Liver (tissue), 3 donors: ENCODE results near the gene CMTM5.

ENCODE experiments used
- CTCF ChIP-seq: fragments of 150-350 bp; IDR thresholded peaks from 2 replicates; pipeline ENCODE4 v1.5.1; 2017; ENCODE audit warnings: improper control_type of control experiment, low read depth, low read length; ENCODE audit not compliant: missing input control
- MAX ChIP-seq: IDR thresholded peaks from 2 replicates; pipeline ENCODE4 v1.6.1; 2016; ENCODE audit warnings: antibody characterized with exemption
- RAD21 ChIP-seq, 2 donors: IDR thresholded peaks; 2 replicates each; pipeline ENCODE4 v1.6.1; 2016; ENCODE audit warnings: antibody characterized with exemption in 2 of 2, mild to moderate bottlenecking in 2 of 2
- REST ChIP-seq: IDR thresholded peaks from 2 replicates; pipeline ENCODE4 v1.6.1; 2016; ENCODE audit warnings: antibody characterized with exemption, mild to moderate bottlenecking
- RXRA ChIP-seq, 2 donors: IDR thresholded peaks; 2 replicates each; pipeline ENCODE4 v1.6.1; 2017 to 2018; ENCODE audit warnings: antibody characterized with exemption in 2 of 2, mild to moderate bottlenecking in 1 of 2
- SP1 ChIP-seq: IDR thresholded peaks from 2 replicates; pipeline ENCODE4 v1.6.1; 2018; ENCODE audit warnings: antibody characterized with exemption, mild to moderate bottlenecking
- TAF1 ChIP-seq: conservative IDR thresholded peaks from 2 replicates; pipeline ENCODE4 v1.6.1; 2016; ENCODE audit warnings: antibody characterized with exemption, mild to moderate bottlenecking
- YY1 ChIP-seq: IDR thresholded peaks from 2 replicates; pipeline ENCODE4 v1.6.1; 2016; ENCODE audit warnings: antibody characterized with exemption, mild to moderate bottlenecking
- TF ChIP-seq, protein P1 (sequence below): IDR thresholded peaks from 2 replicates; pipeline ENCODE4 v1.6.1; 2016; ENCODE audit warnings: antibody characterized with exemption
- donor health status: healthy.
- donor health status: healthy.

GRCh38 chr14:23365036-23365731 is 11.7 kb upstream of the CMTM5 start, which contains the start of gene EFS:
- TF ChIP-seq TAF1 (no peak), CTCF (no peak), REST (no peak), SP1 (no peak), YY1 (no peak), RXRA (IDR thresholded peaks at IDR 0.05) (no peak), RAD21 (IDR thresholded peaks at IDR 0.05) (no peak), MAX (no peak)
- TF ChIP-seq, protein P1, sequence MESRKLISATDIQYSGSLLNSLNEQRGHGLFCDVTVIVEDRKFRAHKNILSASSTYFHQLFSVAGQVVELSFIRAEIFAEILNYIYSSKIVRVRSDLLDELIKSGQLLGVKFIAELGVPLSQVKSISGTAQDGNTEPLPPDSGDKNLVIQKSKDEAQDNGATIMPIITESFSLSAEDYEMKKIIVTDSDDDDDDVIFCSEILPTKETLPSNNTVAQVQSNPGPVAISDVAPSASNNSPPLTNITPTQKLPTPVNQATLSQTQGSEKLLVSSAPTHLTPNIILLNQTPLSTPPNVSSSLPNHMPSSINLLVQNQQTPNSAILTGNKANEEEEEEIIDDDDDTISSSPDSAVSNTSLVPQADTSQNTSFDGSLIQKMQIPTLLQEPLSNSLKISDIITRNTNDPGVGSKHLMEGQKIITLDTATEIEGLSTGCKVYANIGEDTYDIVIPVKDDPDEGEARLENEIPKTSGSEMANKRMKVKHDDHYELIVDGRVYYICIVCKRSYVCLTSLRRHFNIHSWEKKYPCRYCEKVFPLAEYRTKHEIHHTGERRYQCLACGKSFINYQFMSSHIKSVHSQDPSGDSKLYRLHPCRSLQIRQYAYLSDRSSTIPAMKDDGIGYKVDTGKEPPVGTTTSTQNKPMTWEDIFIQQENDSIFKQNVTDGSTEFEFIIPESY: no peak
